Measurements from ENCODE around the gene SERP1.

SERP1 gene

DNA sequence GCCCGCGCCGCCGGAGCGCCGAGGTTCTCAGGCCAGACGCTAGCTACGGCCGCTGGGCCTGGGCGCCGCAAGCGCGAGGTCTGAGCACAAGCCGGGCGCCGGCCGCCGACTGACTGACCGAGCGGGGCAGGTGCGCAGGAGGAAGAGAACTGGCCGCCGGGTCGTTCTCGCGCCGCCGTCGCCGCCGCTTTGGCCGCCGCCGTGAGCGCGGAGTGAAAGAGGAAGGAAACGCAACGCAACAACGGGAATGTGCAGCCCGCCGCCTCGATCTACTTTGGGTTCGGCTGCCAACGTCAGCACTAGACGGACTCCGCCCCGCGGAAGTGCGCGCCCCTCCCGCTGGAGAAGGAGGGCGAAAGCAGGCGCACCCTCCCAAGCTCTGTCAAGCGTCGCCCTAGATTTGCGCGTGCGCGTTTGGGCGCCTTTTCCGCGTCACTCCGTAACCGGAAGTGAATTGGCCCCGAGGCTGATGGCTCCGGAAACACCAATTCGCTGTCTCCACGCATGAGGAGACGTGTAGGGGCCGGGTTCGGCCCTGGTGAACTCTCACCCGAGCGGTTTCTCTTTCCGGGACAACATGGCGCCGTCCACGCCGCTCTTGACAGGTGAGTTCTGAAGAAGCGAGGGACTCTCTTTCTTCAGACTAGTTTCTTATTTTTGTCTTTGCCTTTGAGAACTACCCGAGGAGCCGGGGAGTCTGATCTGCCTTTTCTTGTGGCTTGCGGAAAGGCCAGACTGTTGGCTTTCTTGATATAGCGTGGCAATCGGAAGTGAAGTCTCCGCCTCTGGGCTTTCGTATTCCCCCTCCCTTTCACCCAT lies at the start of gene SERP1, which contains the start of gene EIF2A:
SERP1 (minus strand) TSS at position 271 of the 819 bp plus-strand sequence. CDS start 361 bp downstream, outside the sequence.
EIF2A (plus strand) TSS at position 562 of the 819 bp plus-strand sequence; CDS start at position 578, 16 bp downstream.
- Mint-ChIP-seq H3K4me1 (ENCODE audit: low read depth) (peaks cover 72% of the 10 kb centered on the region), H3K4me3 (peak within 1 kb of the TSS; percentile 91), H3K9me3 (no peaks in the 10 kb centered on the region), H3K27ac (peak within 1 kb of the TSS; percentile 99), H3K27me3 (no peaks in the 10 kb centered on the region), H3K36me3 (ENCODE audit: low read depth) (peaks cover 87% of the 10 kb centered on the region)
- peak; percentile 99 for DNase-seq

DNA sequence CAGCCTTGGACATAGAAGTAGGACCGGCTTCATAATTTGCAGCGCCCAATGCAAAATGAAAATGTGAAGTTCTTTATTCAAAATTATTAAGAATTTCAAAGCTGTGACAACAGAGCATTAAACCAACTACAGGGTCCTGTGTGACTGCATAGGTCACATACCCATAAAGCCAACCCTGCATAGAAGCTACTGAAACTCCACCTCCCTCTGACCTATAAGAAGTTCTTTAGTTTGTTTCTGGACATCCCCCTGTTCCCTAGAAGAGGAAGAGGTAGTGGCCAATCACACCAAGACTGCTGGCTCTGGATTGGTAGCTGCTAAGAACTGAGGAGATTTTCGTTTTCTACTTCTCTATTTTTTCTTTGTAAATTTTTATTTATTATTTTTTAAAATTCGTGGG lies 47.9 kb upstream of the SERP1 start:
- H3K4me3 Mint-ChIP-seq: no peak overlapping the region

DNA sequence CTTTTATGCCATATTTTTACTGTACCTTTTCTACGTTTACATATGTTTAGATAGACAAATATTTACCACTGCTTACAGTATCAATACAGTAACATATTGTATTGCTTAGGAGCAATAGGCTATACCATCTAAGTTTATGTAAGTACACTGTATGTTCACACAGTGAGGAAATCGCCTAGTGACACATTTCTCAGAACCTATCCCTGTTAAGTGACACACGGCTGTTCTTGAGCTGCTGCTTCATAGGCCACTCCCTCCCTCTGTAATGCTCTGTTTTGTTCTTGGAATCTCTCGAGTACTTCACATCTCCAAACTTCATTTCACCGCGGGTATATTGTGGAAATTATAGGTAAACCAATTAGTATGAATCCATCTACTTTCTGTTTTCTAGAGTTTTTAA lies 43.5 kb upstream of the SERP1 start:
- H3K36me3 Mint-ChIP-seq (ENCODE audit: low read depth): peaks cover 36% of the 10 kb centered on the region
- no peaks in the 10 kb centered on the region for H3K9me3 Mint-ChIP-seq
- no peak for DNase-seq
- H3K4me3 Mint-ChIP-seq: no peak overlapping the region
- peaks cover 12% of the 10 kb centered on the region for H3K4me1 Mint-ChIP-seq (ENCODE audit: low read depth)
- peak overlapping the region; percentile 15 for H3K27ac Mint-ChIP-seq
- no peaks in the 10 kb centered on the region for H3K27me3 Mint-ChIP-seq

More for the DNA sequence above, 47.9 kb upstream of the SERP1 start:
- H3K4me1 Mint-ChIP-seq (ENCODE audit: low read depth): peaks cover 14% of the 10 kb centered on the region
- no peak for DNase-seq
- no peak overlapping the region for H3K27ac Mint-ChIP-seq
- peaks cover 2% of the 10 kb centered on the region for H3K36me3 Mint-ChIP-seq (ENCODE audit: low read depth)
- no peaks in the 10 kb centered on the region for H3K27me3 Mint-ChIP-seq
- H3K9me3 Mint-ChIP-seq: no peaks in the 10 kb centered on the region

DNA sequence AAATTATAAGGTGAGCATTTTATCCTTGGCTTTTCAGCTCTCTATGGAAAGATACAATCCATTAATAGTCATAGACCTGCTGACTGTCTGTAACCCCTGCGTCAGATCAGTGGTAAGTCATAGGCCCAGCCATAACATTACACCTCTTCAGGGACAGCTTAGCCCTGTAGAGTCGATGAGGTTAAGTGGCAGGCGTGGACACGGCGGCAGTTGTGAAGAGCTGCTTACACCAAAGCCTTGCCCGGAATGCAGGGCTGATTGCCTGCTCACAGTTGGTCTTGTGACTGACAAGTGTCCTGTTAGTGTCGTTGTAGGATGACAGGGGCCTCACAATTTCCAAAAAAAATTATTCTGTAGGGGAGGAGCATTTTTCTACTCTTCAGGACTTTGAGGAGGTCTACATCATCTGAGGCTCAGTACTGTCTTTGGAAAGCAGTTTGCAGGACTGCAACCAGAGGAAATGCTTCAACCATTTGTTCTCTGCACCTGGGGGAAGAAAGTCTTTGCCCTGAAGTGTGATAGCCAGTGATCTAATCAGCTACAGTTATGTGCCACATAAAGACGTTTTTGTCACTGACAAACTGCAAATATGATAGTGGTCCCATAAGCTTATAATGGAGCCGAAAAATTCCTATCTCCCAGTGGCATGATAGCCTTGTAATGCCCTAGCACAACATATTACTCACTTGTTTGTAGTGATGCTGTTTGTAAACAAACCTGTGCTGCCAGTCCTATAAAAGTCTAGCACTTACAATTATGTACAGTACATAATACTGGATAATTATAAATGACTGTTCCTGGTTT lies 41.9 kb upstream of the SERP1 start:
- Mint-ChIP-seq H3K9me3 (no peaks in the 10 kb centered on the region), H3K36me3 (ENCODE audit: low read depth) (peaks cover 51% of the 10 kb centered on the region), H3K4me3 (no peak overlapping the region), H3K27me3 (no peaks in the 10 kb centered on the region), H3K4me1 (ENCODE audit: low read depth) (peaks cover 14% of the 10 kb centered on the region), H3K27ac (peak overlapping the region; percentile 45)
- DNase-seq: no peak

DNA sequence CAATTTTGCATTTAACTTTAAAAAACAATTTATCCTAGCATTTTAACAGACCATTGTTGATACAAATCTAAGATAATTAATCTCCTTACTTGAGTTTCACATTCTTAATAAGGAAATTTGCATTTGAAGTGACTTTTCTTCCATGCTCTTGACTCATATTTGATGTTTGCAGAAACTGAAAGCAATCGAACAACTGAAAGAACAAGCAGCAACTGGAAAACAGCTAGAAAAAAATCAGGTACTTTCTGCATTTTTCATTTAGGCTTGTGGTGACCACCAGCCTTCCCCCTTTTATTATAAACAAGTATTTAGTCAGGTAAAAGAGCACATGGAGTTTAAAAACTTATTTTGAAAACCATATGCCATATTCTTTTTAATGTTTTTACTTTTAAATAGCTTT lies 36.7 kb upstream of the SERP1 start:
- no peaks in the 10 kb centered on the region for H3K27me3 Mint-ChIP-seq
- H3K4me1 Mint-ChIP-seq (ENCODE audit: low read depth): peaks cover 13% of the 10 kb centered on the region
- H3K9me3 Mint-ChIP-seq: no peaks in the 10 kb centered on the region
- no peak overlapping the region for H3K4me3 Mint-ChIP-seq
- no peak for DNase-seq
- peaks cover 90% of the 10 kb centered on the region for H3K36me3 Mint-ChIP-seq (ENCODE audit: low read depth)
- H3K27ac Mint-ChIP-seq: peak overlapping the region; percentile 87

DNA sequence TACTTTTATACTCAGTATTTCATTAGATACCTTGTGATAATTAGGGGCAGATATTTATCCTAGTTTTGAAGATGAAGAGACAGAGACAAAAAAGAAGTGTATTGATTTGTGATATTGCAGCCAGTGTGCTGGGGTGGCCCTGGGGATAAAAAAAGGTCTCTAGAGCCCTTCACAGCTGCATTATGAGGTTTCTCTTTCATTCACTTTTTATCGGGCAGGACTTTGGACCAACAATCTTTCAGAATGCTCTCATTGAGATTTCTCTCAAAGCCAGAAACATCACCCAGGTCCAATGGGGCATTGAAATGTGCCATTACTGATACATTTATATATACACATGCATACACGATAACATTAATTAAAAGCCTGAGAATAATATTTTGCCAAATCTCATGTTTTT lies 36.3 kb upstream of the SERP1 start:
- Mint-ChIP-seq H3K4me1 (ENCODE audit: low read depth) (peaks cover 16% of the 10 kb centered on the region), H3K36me3 (ENCODE audit: low read depth) (peaks cover 90% of the 10 kb centered on the region), H3K4me3 (no peak overlapping the region), H3K27ac (peak overlapping the region; percentile 87), H3K27me3 (no peaks in the 10 kb centered on the region), H3K9me3 (no peaks in the 10 kb centered on the region)
- DNase-seq: no peak

DNA sequence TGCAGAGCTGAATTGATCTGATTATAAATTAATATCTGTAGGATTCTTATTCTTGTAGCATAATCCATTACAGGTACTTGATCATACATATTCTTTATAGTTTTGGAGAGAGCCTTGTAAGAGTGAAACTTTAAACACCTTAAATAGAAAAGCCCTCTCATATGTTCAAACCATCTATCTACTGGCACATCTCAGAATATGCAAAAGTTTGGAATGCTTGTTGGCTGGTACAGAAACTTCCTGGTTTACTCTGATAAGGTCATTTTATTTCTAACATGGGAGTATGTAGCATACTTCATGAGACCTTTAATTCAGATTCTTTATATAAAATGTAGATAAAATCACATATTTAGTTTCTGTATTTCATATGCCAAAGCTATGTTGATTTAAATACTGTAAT lies 34.9 kb upstream of the SERP1 start:
- Mint-ChIP-seq H3K27me3 (no peaks in the 10 kb centered on the region), H3K9me3 (no peaks in the 10 kb centered on the region), H3K4me1 (ENCODE audit: low read depth) (peaks cover 19% of the 10 kb centered on the region), H3K4me3 (no peak overlapping the region), H3K27ac (peak overlapping the region; percentile 64), H3K36me3 (ENCODE audit: low read depth) (peaks cover 93% of the 10 kb centered on the region)
- DNase-seq: no peak

DNA sequence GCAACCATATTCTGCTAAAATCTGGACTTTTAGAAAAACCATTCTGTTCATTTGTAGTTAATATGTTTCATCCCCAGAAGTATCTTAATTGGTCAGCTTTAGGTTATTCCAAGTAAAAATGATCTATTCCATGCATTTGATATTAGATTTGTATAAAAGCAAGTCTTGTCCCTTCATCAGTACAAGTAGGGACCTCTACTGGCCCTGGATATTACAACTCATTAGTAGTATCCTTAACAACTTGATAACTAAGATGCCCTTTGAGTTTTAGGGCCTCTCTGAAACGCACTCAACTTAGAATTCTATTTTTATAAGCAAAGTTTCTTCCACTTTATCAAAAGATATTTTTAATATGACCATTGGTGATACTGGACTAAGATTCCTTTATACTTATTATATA lies 31.6 kb upstream of the SERP1 start:
- Mint-ChIP-seq H3K9me3 (no peaks in the 10 kb centered on the region), H3K27me3 (no peaks in the 10 kb centered on the region), H3K4me3 (no peak overlapping the region), H3K36me3 (ENCODE audit: low read depth) (peaks cover 90% of the 10 kb centered on the region), H3K27ac (peak overlapping the region; percentile 2), H3K4me1 (ENCODE audit: low read depth) (peaks cover 33% of the 10 kb centered on the region)
- no peak for DNase-seq

DNA sequence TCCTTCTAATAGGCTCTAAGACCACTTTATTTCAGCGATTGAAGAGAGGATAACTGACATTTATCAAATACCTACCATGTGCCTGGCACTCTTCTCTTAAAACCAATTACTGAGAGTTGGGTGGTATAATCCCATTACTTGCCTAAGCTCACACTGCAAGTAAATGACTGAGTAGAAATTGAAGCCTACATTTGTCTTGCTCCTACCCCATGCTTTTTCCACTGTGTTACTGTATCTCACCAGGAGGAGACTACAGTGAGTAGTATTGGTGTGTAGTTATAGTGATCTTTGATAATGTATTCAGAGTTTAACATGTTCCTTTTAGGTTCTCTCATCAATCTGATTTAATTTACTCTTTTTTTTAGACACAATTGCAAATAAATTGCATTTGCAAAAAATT lies 21.0 kb upstream of the SERP1 start:
- H3K4me1 Mint-ChIP-seq (ENCODE audit: low read depth): no peaks in the 10 kb centered on the region

DNA sequence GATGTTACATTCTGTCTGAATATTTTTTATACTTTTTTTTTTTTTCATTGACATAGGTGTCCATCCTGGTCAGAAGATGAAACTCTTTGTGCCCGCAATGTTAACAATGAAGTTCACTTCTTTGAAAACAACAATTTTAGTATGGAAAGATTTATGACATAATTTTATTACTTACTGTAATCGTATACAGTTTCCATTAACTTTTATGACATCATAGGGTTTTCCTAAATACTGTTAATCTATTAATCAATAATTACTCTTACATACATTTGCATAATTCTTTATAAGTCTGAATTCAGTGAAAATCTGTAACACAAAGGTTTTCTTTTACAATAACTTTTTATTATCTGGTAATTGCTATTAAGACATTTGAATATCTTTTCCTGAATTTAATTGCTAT lies 17.9 kb upstream of the SERP1 start:
- no peak overlapping the region for H3K4me3 Mint-ChIP-seq
- H3K36me3 Mint-ChIP-seq (ENCODE audit: low read depth): peaks cover 81% of the 10 kb centered on the region
- H3K9me3 Mint-ChIP-seq: no peaks in the 10 kb centered on the region
- H3K27ac Mint-ChIP-seq: no peak overlapping the region
- no peaks in the 10 kb centered on the region for H3K27me3 Mint-ChIP-seq
- peaks cover 5% of the 10 kb centered on the region for H3K4me1 Mint-ChIP-seq (ENCODE audit: low read depth)
- DNase-seq: no peak

More for the DNA sequence above, 21.0 kb upstream of the SERP1 start:
- no peak for DNase-seq
- H3K36me3 Mint-ChIP-seq (ENCODE audit: low read depth): peaks cover 82% of the 10 kb centered on the region
- no peak overlapping the region for H3K27ac Mint-ChIP-seq
- H3K4me3 Mint-ChIP-seq: no peak overlapping the region
- H3K9me3 Mint-ChIP-seq: no peaks in the 10 kb centered on the region
- H3K27me3 Mint-ChIP-seq: no peaks in the 10 kb centered on the region

DNA sequence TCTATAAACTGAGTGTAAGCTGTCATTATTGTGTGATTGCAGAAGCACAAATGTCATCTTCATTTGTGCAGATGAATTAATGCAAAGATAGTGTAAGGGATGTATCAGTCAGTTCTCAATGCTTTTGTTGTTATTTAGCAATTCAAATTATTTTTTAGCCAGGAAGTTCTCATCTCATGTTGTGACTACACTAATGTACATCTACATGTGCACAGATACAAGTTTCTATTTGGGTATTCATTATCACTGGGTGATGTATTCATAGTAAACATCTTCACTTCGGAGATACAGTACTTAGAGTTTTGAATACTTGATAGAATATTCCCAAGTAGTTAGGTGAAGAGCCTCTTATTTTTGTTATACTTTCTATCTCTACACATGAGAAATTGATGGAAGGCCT lies 11.4 kb upstream of the SERP1 start:
- H3K9me3 Mint-ChIP-seq: no peaks in the 10 kb centered on the region
- peaks cover 36% of the 10 kb centered on the region for H3K4me1 Mint-ChIP-seq (ENCODE audit: low read depth)
- no peaks in the 10 kb centered on the region for H3K27me3 Mint-ChIP-seq
- peaks cover 83% of the 10 kb centered on the region for H3K36me3 Mint-ChIP-seq (ENCODE audit: low read depth)
- no peak for DNase-seq
- H3K4me3 Mint-ChIP-seq: no peak overlapping the region
- H3K27ac Mint-ChIP-seq: peak overlapping the region; percentile 61

DNA sequence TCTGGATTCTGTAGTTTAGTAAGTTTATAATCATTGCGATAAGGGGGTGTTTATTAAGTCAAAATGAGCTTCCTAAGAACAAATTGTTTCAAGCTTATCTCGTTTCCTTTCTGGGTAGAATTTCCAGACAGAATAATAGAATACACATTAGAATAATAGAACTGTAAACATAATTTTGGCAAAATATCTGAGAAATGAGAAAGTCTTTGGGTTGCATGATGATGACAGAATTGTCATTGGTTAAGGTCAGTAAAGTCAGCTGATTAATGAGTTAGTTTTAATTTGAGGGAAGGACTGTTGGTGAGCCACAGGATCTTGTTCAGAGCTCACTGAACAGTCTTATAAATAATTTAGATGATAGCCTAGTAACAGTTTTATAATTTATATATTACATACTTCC lies 10.5 kb upstream of the SERP1 start:
- H3K27ac Mint-ChIP-seq: no peak overlapping the region
- no peaks in the 10 kb centered on the region for H3K9me3 Mint-ChIP-seq
- peaks cover 40% of the 10 kb centered on the region for H3K4me1 Mint-ChIP-seq (ENCODE audit: low read depth)
- H3K4me3 Mint-ChIP-seq: no peak overlapping the region
- no peaks in the 10 kb centered on the region for H3K27me3 Mint-ChIP-seq
- DNase-seq: no peak
- H3K36me3 Mint-ChIP-seq (ENCODE audit: low read depth): peaks cover 83% of the 10 kb centered on the region

DNA sequence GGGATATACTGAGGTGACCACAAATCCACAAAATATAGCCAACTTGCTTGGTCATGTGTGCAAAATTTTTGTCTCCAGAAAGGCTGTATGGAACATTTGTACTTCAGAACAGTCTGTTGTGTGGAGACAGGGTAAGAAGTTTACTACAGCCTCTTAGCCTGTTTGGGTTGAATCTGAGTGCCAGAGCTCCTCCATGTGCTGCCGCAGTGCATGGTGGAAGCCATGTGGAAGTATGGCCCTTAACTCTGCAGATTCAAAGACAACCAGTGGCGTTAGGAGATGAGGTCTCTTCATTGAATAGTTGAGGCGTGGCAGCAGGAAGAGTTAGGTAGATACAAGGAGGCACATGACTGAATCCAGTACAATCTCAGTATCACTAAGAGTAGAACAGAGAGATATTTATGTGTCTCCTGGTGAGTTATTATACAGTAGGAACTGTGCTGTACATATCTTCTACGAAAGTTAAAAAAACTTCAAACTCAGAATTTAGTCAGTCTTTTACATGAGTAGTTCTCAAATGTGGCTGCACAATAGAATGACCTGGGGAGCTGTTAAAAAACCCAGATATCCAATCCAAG lies 9.7 kb upstream of the SERP1 start:
- H3K36me3 Mint-ChIP-seq (ENCODE audit: low read depth): peaks cover 83% of the 10 kb centered on the region
- H3K27ac Mint-ChIP-seq: peak overlapping the region; percentile 69
- H3K27me3 Mint-ChIP-seq: no peaks in the 10 kb centered on the region
- H3K4me3 Mint-ChIP-seq: no peak overlapping the region
- no peaks in the 10 kb centered on the region for H3K9me3 Mint-ChIP-seq
- H3K4me1 Mint-ChIP-seq (ENCODE audit: low read depth): peaks cover 44% of the 10 kb centered on the region
- no peak for DNase-seq

DNA sequence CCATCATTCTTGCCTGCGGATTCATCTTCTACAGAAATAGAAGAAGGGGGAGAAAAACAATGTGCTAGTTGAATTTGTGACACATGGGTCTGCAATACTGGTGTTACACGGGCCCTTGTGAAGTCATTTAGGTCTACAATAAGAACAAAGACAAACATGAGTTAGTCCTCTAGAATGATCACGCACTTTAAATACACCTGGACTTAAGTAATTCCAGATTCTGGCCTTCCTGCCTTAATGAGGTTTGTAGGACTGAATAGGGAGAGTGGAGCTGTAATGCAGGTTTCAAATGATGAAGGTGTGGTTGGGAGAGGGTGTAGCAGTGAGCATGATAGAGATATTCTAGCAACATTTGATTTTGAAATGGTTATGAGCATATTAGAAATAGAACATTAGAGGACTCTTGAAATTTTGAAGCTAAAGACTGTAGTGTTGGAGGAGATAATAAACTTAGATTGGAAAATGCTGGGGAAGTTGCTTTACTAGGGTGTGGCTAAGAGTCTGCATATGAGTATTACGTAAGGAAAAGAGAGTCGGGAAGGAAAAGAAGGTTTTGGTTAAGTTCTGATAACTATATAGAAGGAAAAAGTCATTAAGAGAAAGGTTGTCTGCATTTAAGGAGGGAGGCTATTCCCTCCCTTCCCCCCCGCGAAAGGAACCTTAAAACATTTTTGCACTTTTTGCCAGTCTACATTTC lies 897 bp upstream of the SERP1 start:
- Mint-ChIP-seq H3K36me3 (ENCODE audit: low read depth) (peaks cover 84% of the 10 kb centered on the region), H3K9me3 (no peaks in the 10 kb centered on the region), H3K4me3 (peak overlapping the region; percentile 91), H3K4me1 (ENCODE audit: low read depth) (peaks cover 64% of the 10 kb centered on the region), H3K27ac (peak overlapping the region; percentile 99), H3K27me3 (no peaks in the 10 kb centered on the region)
- DNase-seq: no peak

All from activated T-cell treated with anti-CD3 and anti-CD28 coated beads, Interleukin-2, amount 50 U/mL, for 24 hours (primary cell).